Effector memory CD8-positive, alpha-beta T cell (primary cell): ENCODE data around the gene NKIRAS1.
"Not testable (repeated sequence)": the region's sequence is repeated elsewhere in the genome, so short reads cannot be mapped to it uniquely, and the experiment has no call there.

Experiments used
- ATAC-seq: fragments of 150-1000 bp; cut with Tn5 transposase; replicated peaks from 2 replicates; pipeline ENCODE4 v1.10.0; 2021; ENCODE audit warnings: mild to moderate bottlenecking, moderate library complexity
- DNase-seq, 3 experiments: peaks; one replicate each; pipeline ENCODE4 v3.0.0; 2021
- H3K27ac Mint-ChIP-seq, 2 donors: one replicate each; pipeline ENCODE4 v1.8.0; 2022; ENCODE audit warnings: mild to moderate bottlenecking in 2 of 2, mixed read lengths in 2 of 2, moderate library complexity in 2 of 2
- H3K27me3 Mint-ChIP-seq, 2 donors: one replicate each; pipeline ENCODE4 v1.8.0; 2022; ENCODE audit warnings: mixed read lengths in 2 of 2
- H3K36me3 Mint-ChIP-seq: one replicate; pipeline ENCODE4 v1.8.0; 2022; ENCODE audit warnings: mild to moderate bottlenecking, moderate library complexity, mixed read lengths; ENCODE audit not compliant: insufficient read depth
- H3K4me1 Mint-ChIP-seq, 2 donors: one replicate each; pipeline ENCODE4 v1.8.0; 2022; ENCODE audit warnings: low read depth in 2 of 2, mixed read lengths in 2 of 2
- H3K4me3 Mint-ChIP-seq, 2 donors: one replicate each; pipeline ENCODE4 v1.8.0; 2022; ENCODE audit warnings: mild to moderate bottlenecking in 2 of 2, mixed read lengths in 2 of 2, moderate library complexity in 2 of 2
- H3K9me3 Mint-ChIP-seq, 2 donors: one replicate each; pipeline ENCODE4 v1.8.0; 2022; ENCODE audit warnings: mixed read lengths in 2 of 2

Gene NKIRAS1

DNA sequence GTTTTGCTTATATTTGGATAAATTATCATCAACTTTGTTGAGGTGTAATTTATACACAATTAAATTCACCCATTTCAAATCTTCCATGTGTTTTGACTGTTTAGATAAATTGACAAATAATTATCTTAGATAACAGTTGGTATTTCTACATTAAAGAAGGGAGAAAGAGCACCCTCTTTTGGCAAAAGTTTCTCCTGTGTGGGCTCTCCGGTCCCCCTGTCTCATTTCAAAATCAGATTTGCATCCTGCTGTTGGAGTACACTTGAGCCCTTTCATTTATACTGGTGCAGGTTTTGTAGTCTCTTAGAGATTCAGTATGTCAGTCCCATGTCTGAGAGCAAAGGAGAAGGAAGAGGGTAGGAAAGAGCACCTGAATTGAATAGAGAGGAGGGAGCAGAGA lies 49.4 kb downstream of the NKIRAS1 start:
- Mint-ChIP-seq H3K4me1 (peaks cover 13 to 34% of the 10 kb centered on the region in 2 donors), H3K27ac (peak overlapping the region in 1 of 2 donors; percentile 21), H3K4me3 (no peak overlapping the region), H3K36me3 (peaks cover 14% of the 10 kb centered on the region), H3K9me3 (no peaks in the 10 kb centered on the region), H3K27me3 (no peaks in the 10 kb centered on the region)
- no peak for ATAC-seq
- no peak for DNase-seq

DNA sequence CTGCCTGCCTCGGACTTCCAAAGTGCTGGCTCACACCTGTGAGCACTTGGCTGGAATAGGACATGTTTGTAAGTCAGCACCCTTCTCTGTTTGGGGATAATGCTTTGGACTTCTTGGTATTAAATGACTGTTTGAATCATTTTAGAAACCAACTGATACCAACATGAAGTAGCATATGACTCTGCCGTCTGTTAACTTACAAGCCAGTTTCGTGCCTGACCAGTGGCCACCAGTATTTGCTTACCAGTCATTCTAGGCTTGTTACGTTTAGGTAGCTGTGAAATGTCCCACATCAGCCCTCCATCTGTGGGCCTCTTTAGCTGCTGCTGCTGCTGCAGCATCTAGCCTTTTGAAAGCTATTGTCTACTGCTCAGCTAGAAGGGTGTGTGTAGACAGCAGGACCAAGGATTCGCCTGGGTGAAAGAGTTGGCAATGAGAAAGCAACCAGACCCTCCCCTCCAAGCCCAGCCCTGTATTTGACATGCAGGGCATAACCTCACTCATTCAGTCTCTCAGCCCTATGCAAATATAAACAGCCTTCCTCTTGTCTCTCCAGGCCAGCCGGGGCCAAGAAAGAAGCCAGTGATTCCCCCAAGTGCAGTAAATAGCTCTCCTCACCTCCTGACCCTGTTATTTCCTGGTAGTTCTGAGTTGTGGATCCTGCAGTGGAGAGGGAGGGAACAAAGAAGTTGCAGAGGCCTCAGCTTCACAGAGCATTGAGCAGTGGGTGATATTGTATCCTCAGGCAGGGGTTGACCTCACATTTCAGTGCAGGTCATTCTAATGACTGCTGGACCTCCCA lies 51.0 kb downstream of the NKIRAS1 start:
- ATAC-seq = no peak
- Mint-ChIP-seq H3K36me3 (peaks cover 14% of the 10 kb centered on the region), H3K27ac (peak overlapping the region; percentile 17 to 21), H3K4me1 (peaks cover 20 to 43% of the 10 kb centered on the region in 2 donors), H3K27me3 (no peaks in the 10 kb centered on the region), H3K9me3 (no peaks in the 10 kb centered on the region), H3K4me3 (no peak overlapping the region)
- no peak for DNase-seq

DNA sequence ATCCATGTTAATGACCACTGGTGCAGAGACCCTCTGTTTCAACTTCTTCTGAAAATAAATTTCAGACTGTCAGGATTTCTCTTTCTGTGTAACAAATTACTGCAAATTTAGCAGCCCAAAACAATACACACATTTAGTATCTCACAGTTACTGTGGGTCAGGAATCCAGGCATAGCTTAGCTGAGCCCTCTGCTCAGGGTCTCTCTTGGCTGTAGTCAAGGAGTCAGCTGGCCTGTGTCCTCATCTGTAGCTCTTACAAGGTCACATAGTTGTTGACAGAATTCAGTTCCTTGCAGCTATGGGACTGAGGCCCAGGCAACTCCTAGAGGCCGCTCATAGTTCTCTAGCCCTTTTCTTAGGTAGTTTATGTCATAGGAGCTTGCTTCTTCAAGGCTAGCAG lies 51.9 kb downstream of the NKIRAS1 start:
- DNase-seq = no peak
- H3K4me1 Mint-ChIP-seq = peaks cover 22 to 44% of the 10 kb centered on the region in 2 donors
- peak overlapping the region; percentile 1 to 6 for H3K27ac Mint-ChIP-seq
- no peaks in the 10 kb centered on the region for H3K27me3 Mint-ChIP-seq
- no peak overlapping the region for H3K4me3 Mint-ChIP-seq
- ATAC-seq = no peak
- peaks cover 14% of the 10 kb centered on the region for H3K36me3 Mint-ChIP-seq
- no peaks in the 10 kb centered on the region for H3K9me3 Mint-ChIP-seq

DNA sequence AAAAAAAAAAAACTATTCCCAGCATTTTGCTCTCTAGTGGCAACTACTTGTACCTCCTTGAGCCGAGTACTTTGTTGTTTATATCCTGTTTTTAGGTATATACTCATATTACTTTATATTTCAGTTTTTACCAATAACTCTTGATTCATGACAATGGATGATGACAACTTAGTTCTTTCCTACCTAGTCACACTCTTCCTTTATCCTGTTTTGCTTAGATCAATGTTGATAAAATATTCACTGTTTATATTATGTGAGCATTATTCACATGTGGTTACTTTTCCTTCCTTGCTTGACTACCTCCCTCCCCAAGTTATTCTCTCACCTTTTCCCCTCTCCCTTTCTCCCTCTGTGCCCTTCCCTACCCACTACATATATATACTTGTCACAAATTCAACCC lies 53.7 kb downstream of the NKIRAS1 start:
- Mint-ChIP-seq H3K4me1 (peaks cover 29 to 58% of the 10 kb centered on the region in 2 donors), H3K27me3 (no peaks in the 10 kb centered on the region), H3K9me3 (no peaks in the 10 kb centered on the region), H3K27ac (peak overlapping the region in 1 of 2 donors; percentile 42), H3K4me3 (no peak overlapping the region), H3K36me3 (peaks cover 14% of the 10 kb centered on the region)
- ATAC-seq (no peak), DNase-seq (no peak)

DNA sequence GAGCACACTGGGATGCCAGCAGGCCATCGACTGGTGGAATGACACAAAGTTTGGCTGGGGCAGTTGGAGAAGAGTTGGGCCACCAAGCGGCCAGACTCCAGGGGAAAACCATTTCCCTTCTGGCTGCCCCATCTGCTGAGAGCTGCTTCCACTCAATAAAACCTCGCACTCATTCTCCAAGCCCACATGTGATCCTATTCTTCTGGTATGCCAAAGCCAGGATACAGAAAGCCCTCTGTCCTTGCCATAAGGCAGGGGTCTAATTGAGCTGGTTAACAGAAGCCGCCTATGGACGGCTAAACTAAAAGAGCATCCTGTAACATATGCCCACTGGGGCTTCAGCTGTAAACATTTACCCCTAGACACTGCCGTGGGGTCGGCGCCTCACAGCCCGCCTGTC lies 55.1 kb downstream of the NKIRAS1 start:
- ATAC-seq (no peak), DNase-seq (no peak)
- H3K27ac Mint-ChIP-seq = peak overlapping the region in 1 of 2 donors; percentile 41
- H3K9me3 Mint-ChIP-seq = no peaks in the 10 kb centered on the region
- no peak overlapping the region for H3K4me3 Mint-ChIP-seq
- H3K36me3 Mint-ChIP-seq = peaks cover 14% of the 10 kb centered on the region
- peaks cover 41 to 68% of the 10 kb centered on the region in 2 donors for H3K4me1 Mint-ChIP-seq
- H3K27me3 Mint-ChIP-seq = no peaks in the 10 kb centered on the region

DNA sequence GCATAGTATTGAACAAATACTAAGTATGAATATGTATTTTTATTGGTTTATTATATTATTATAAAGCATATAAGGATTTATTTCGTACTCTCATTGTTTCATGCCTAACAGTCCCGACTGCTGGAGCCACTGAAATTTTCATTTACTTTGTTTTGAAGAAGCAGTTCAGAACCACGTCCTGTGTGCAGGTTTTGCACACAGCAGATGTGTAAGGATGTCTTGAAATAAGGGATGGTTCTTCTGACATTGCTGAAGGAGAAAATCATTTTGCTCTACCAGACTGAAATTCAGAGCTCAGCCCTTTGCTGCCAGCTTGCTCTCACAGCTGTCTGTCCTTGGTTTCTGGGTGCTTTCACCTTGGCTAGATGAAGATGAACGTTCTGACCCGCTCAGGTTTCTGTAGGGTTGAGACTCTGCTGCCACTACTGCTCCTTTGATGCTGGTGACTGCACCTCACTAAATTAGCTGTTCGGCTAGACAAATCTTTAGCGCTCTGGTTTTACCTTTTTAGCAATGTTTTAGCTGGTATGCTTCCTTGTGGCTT lies 56.9 kb downstream of the NKIRAS1 start:
- peaks cover 34 to 60% of the 10 kb centered on the region in 2 donors for H3K4me1 Mint-ChIP-seq
- no peak overlapping the region for H3K27ac Mint-ChIP-seq
- no peaks in the 10 kb centered on the region for H3K27me3 Mint-ChIP-seq
- DNase-seq = no peak
- ATAC-seq = no peak
- H3K4me3 Mint-ChIP-seq = no peak overlapping the region
- H3K9me3 Mint-ChIP-seq = no peaks in the 10 kb centered on the region
- peaks cover 8% of the 10 kb centered on the region for H3K36me3 Mint-ChIP-seq

DNA sequence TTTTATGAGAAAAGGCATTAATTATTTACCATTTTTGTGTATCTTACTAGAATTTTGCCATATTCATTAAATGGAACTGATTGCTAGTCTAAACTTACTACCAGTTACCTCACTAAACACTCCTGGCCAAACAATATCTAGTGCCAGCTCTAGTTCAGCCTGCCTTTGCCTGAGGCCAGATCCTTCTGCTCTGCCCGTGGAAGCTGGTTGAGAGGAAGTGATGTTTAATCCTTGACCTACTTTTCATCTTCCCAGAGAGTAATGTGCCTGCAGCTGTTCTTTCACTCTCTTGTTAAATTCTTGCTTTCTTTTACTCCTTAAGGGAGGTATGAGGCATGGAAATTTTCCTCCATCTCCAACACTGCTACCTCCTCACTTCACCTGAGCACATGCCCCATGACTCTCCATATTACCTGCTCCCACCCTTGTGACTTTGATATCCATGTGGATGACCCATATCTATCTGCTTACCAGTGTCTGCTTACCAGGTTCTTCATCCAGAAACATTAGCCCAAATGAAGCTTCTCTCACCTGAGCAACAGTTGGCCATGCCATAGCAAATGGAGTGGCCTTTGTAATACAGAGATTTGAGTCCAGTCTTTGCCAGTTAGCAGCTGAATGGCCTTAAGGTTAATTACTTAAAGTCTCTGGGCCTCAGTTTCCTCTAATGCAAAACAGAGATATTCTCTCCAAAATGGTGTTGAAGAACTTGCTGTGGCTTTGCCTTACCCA lies 57.6 kb downstream of the NKIRAS1 start:
- Mint-ChIP-seq H3K27me3 (no peaks in the 10 kb centered on the region), H3K9me3 (no peaks in the 10 kb centered on the region), H3K27ac (peak overlapping the region in 1 of 2 donors; percentile 27), H3K36me3 (peaks cover 5% of the 10 kb centered on the region), H3K4me3 (peak overlapping the region in 1 of 2 donors; percentile 1), H3K4me1 (peaks cover 34 to 57% of the 10 kb centered on the region in 2 donors)
- ATAC-seq (peak; percentile 58), DNase-seq (no peak)

DNA sequence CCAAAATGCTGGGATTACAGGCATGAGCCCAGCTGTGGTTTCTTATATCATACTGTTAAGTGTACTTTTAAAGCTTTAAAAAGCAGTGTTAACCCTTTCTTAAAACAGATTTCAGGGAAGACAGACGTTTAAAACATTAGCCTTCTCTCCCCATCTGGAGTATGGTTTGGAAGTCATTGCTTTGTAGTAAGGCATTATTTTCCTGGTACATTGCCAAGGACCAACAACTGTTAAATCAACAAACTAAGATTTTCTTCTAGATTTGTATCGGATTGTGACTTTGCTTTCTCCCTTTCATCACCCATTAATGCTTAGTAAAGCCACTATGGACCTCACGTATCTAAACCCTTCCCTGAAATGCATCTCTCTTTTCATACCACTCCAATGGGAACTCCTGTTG lies 60.5 kb downstream of the NKIRAS1 start:
- H3K4me1 Mint-ChIP-seq = peaks cover 30 to 42% of the 10 kb centered on the region in 2 donors
- H3K36me3 Mint-ChIP-seq = peaks cover 16% of the 10 kb centered on the region
- no peak overlapping the region for H3K4me3 Mint-ChIP-seq
- ATAC-seq (no peak), DNase-seq (no peak)
- H3K27me3 Mint-ChIP-seq = no peaks in the 10 kb centered on the region
- no peaks in the 10 kb centered on the region for H3K9me3 Mint-ChIP-seq
- H3K27ac Mint-ChIP-seq = peak overlapping the region in 1 of 2 donors; percentile 85

DNA sequence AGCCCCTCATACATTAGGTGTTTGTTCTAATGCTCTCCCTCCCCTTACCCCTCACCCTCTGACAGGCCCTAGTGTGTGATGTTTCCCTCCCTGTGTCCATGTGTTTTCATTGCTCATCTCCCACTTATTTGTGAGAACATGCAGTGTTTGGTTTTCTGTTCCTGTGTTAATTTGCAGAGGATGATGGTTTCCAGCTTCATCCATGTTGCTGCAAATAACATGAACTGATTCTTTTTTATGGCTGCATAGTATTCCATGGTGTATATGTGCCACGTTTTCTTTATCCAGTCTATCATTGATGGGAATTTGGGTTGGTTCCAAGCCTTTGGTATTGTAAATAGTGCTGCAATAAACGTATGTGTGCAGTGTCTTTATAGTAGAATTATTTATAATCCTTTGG lies 67.3 kb downstream of the NKIRAS1 start:
- not testable (repeated sequence) for H3K4me3 Mint-ChIP-seq, H3K27me3 Mint-ChIP-seq, H3K9me3 Mint-ChIP-seq, DNase-seq, H3K4me1 Mint-ChIP-seq, ATAC-seq, H3K27ac Mint-ChIP-seq
- peaks cover 19% of the 10 kb centered on the region for H3K36me3 Mint-ChIP-seq

DNA sequence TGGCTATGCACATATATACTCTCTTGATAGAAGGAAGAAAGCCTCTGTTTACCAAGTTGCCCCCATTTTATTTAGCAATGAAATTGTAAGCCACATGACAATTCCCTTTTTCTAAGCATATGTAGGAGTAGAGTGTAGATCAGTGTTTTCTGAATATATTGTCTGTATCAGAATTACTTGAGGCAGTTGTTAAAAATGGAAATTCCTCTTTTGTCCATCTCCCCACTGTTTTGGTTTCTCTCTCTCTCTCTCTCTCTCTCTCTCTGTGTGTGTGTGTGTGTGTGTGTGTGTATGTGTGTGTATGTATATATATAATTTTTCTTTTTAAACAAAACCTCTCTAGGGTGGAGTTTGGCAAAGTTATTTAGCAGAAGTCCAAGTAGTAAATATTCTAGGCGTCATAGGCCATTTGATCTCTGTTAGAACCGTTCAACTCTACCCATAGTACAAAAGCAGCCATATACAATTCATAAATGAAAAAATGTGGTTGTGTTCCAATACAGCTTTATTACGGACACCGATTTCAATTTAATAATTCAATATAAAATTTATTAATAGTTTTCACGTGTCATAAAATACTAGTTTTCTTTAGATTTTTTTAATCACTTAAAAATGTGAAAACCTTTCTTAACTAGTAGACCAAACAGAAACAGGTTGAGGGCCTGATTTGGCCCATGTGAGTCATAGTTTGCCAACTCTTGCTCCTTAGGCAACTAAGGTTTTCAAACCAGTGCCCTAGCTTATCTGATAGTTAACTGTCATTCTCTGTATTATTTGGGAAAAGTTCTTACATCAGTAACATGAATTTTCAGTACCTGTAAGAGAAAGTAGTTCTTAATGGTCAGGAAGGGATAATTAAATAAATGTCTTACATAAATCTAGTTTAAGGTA lies 71.2 kb downstream of the NKIRAS1 start:
- H3K36me3 Mint-ChIP-seq = peaks cover under 1% of the 10 kb centered on the region
- no peak for ATAC-seq

DNA sequence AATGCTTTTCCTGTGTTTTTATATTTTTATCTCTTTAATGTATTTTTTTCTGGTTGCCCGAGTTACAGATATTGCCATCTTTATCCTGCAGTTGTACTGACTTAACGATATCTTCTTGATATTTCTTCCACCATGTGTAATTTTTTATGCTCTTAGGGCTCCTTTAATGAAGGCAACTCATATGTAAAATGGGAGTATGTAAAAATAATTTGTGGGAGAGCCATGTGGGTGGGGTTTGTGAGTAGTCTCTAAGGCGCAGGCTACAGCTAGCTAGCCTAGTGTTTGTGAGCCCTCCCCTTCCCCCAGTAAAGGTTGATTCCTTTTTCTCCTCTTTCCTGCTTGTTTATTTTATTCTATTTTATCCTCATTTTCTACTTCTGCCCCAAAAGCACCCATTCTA lies 72.9 kb downstream of the NKIRAS1 start:
- ATAC-seq (no peak), DNase-seq (no peak)
- H3K4me1 Mint-ChIP-seq = peaks cover 20 to 39% of the 10 kb centered on the region in 2 donors
- no peak overlapping the region for H3K27ac Mint-ChIP-seq
- H3K27me3 Mint-ChIP-seq = no peaks in the 10 kb centered on the region
- H3K9me3 Mint-ChIP-seq = no peaks in the 10 kb centered on the region
- H3K36me3 Mint-ChIP-seq = peaks cover 2% of the 10 kb centered on the region
- H3K4me3 Mint-ChIP-seq = no peak overlapping the region

More for the DNA sequence above, 71.2 kb downstream of the NKIRAS1 start:
- H3K4me3 Mint-ChIP-seq = no peak overlapping the region
- H3K27ac Mint-ChIP-seq = no peak overlapping the region
- no peaks in the 10 kb centered on the region for H3K27me3 Mint-ChIP-seq
- H3K9me3 Mint-ChIP-seq = no peaks in the 10 kb centered on the region
- H3K4me1 Mint-ChIP-seq = peaks cover 10 to 31% of the 10 kb centered on the region in 2 donors
- DNase-seq = no peak
